Vagina (tissue), 2 donors: ENCODE data around the gene CCDC117. TPM values are rescaled to one million over a fixed set of nuclear protein-coding genes. Genes with fewer than 3 reads are reported as not detected.
A peak's percentile ranks its signal among the peaks of the same experiment; 100 is the strongest.

Experiments
- DNase-seq, 2 donors: peaks; one replicate each; pipeline ENCODE4 v3.0.0-alpha.2; 2017; ENCODE audit errors: extremely low spot score in 2 of 2
- H3K27ac ChIP-seq: fragments of 200-600 bp; sonication (generic); one replicate; pipeline ENCODE4 v1.5.1; 2019
- H3K27me3 ChIP-seq: fragments of 200-600 bp; sonication (generic); one replicate; pipeline ENCODE4 v1.5.1; 2019
- H3K36me3 ChIP-seq, 2 donors: fragments of 200-600 bp; sonication (generic); one replicate each; pipeline ENCODE4 v1.5.1; 2017 to 2019
- H3K4me1 ChIP-seq: fragments of 200-600 bp; sonication (generic); one replicate; pipeline ENCODE4 v1.5.1; 2019
- H3K4me3 ChIP-seq, 2 donors: fragments of 200-600 bp; sonication (generic); 1 replicate in 1 of 2; 2 replicates in 1 of 2; pipeline ENCODE4 v1.5.1; 2016 to 2019
- H3K9me3 ChIP-seq: fragments of 200-600 bp; sonication (generic); one replicate; pipeline ENCODE4 v1.5.1; 2019
- POLR2A ChIP-seq, 2 donors: fragments of 450-650 bp; IDR thresholded peaks; one replicate each; pipeline ENCODE4 v1.6.1; 2017; ENCODE audit warnings: antibody characterized with exemption in 2 of 2, mild to moderate bottlenecking in 2 of 2, moderate library complexity in 2 of 2
- POLR2AphosphoS5 ChIP-seq, 2 donors: sonication (generic); formaldehyde crosslinking; IDR thresholded peaks; one replicate each; pipeline ENCODE4 v1.9.0; 2017; ENCODE audit warnings: antibody characterized with exemption in 2 of 2, mild to moderate bottlenecking in 2 of 2, low read depth in 1 of 2; ENCODE audit not compliant: insufficient read depth in 1 of 2
- intact Hi-C: fragments of 100-400 bp; cut with DNase I; formaldehyde crosslinking; loops from one replicate; pipeline ENCODE4 v1.15.1; 2023
- total RNA-seq: library from RNA; depleted of rRNA; stranded (reverse); fragments of >200 nt; gene quantifications from one replicate; pipeline ENCODE4 v1.2.3, GENCODE V29; 2016
- TF ChIP-seq, protein P1 (sequence below), 3 experiments: fragments of 450-650 bp in 2 of 3; fragments of 200-600 bp in 1 of 3; sonication (generic) in 1 of 3; IDR thresholded peaks; one replicate each; pipeline ENCODE4 v1.5.1; 2017 to 2019; ENCODE audit warnings: antibody characterized with exemption in 3 of 3, mild to moderate bottlenecking in 2 of 3, moderate library complexity in 2 of 3

Gene CCDC117
- total RNA-seq, 1 donor from 2014 or later: 14.2 TPM

DNA sequence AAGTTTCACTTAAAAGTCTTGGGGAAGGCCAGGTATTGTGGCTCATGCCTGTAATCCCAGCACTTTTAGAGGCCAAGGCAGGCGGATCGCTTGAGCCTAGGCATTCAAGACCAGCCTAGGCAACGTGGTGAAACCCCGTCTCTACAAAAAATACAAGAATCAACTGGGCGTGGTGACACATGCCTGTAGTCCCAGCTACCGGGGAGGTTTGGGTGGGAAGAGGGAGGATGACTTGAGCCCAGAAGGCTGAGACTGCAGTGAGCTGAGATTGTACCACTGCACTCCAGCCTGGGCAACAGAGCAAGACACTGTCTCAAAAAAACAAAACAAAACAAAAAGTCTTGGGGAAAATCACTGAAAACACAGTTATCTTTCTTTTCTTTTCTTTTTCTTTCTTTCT is 43.2 kb downstream of the CCDC117 start:
- peaks cover 47% of the 10 kb centered on the region for H3K4me1 ChIP-seq
- TF ChIP-seq, protein P1, sequence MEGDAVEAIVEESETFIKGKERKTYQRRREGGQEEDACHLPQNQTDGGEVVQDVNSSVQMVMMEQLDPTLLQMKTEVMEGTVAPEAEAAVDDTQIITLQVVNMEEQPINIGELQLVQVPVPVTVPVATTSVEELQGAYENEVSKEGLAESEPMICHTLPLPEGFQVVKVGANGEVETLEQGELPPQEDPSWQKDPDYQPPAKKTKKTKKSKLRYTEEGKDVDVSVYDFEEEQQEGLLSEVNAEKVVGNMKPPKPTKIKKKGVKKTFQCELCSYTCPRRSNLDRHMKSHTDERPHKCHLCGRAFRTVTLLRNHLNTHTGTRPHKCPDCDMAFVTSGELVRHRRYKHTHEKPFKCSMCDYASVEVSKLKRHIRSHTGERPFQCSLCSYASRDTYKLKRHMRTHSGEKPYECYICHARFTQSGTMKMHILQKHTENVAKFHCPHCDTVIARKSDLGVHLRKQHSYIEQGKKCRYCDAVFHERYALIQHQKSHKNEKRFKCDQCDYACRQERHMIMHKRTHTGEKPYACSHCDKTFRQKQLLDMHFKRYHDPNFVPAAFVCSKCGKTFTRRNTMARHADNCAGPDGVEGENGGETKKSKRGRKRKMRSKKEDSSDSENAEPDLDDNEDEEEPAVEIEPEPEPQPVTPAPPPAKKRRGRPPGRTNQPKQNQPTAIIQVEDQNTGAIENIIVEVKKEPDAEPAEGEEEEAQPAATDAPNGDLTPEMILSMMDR (IDR thresholded peaks at IDR 0.05): no peak
- TF ChIP-seq POLR2AphosphoS5 (IDR thresholded peaks at IDR 0.05; ENCODE audit: insufficient read depth in 1 of 2, low read depth in 1 of 2) (no peak), POLR2A (IDR thresholded peaks at IDR 0.05) (no peak)

GRCh38 chr22:28817064-28817463 is 44.6 kb downstream of the CCDC117 start:
- Histone ChIP-seq H3K4me3 (no peak overlapping the region), H3K27me3 (no peaks in the 10 kb centered on the region), H3K4me1 (peaks cover 38% of the 10 kb centered on the region), H3K36me3 (no peaks in the 10 kb centered on the region), H3K9me3 (no peaks in the 10 kb centered on the region), H3K27ac (no peak overlapping the region)
- intact Hi-C loops: no loop called here
- no peak for DNase-seq
- TF ChIP-seq, protein P1 (IDR thresholded peaks at IDR 0.05): no peak
- no peak for TF ChIP-seq POLR2AphosphoS5 (IDR thresholded peaks at IDR 0.05; ENCODE audit: insufficient read depth in 1 of 2, low read depth in 1 of 2)
- TF ChIP-seq POLR2A (IDR thresholded peaks at IDR 0.05): no peak

More for the DNA sequence above, 43.2 kb downstream of the CCDC117 start:
- intact Hi-C loops: no loop called here
- Histone ChIP-seq H3K27ac (peak overlapping the region; percentile 40), H3K4me3 (no peak overlapping the region), H3K36me3 (no peaks in the 10 kb centered on the region), H3K9me3 (no peaks in the 10 kb centered on the region), H3K27me3 (no peaks in the 10 kb centered on the region)
- DNase-seq: no peak

- no peak overlapping the region for H3K4me3 ChIP-seq
- intact Hi-C loops: no loop called here
- peaks cover 27% of the 10 kb centered on the region for H3K4me1 ChIP-seq
Observed at GRCh38 chr22:28817919-28818859, 45.7 kb downstream of the CCDC117 start.

DNA sequence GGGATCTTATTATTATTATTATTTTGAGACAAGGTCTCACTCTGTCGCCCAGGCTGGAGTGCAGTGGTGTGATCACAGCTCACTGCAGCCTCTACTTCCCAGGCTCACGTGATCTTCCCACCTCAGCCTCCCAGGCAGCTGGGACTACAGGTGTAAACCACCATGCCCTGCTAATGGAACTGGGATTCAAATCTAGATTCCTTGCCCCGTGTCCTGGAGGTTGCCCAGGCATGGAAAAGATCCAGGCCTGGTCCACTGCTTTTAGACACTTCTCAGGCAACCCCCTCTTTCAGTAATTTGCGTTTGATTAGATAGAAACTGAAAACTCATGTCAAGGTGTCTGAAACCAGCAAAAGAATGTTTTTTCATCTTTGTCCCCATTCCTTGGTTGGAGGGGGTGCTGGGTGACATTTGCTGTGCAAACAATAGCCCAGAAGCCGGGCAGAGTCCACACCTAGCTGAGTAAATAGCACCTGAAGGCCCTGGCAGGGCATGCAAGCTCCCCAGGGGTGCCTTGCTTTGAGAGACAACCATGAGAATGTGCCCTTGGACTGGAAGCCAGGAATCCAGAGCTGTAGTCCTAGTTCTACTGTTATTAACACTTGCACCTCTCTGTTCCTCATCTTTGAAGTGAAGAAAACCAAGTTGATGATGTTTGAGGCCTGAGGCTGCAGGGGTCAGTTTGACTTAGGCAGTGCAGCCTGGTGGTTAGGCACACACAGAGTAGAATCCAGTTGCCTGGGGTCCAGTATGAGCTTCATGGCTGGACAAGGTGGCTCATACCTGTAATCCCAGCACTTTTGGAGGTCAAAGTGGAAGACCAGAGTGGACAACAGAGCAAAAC is 47.0 kb downstream of the CCDC117 start:
- intact Hi-C loops: no loop called here
- no peaks in the 10 kb centered on the region for H3K9me3 ChIP-seq
- no peaks in the 10 kb centered on the region for H3K36me3 ChIP-seq
- H3K4me3 ChIP-seq: no peak overlapping the region
- H3K4me1 ChIP-seq: peaks cover 15% of the 10 kb centered on the region
- H3K27ac ChIP-seq: no peak overlapping the region
- no peak for DNase-seq
- TF ChIP-seq, protein P1 (IDR thresholded peaks at IDR 0.05): no peak
- TF ChIP-seq POLR2AphosphoS5 (IDR thresholded peaks at IDR 0.05; ENCODE audit: insufficient read depth in 1 of 2, low read depth in 1 of 2) (no peak), POLR2A (IDR thresholded peaks at IDR 0.05) (no peak)
- H3K27me3 ChIP-seq: no peaks in the 10 kb centered on the region

More at GRCh38 chr22:28817919-28818859, 45.7 kb downstream of the CCDC117 start:
- Histone ChIP-seq H3K27ac (peak overlapping the region; percentile 49), H3K9me3 (no peaks in the 10 kb centered on the region), H3K36me3 (no peaks in the 10 kb centered on the region), H3K27me3 (no peaks in the 10 kb centered on the region)
- no peak for DNase-seq
- TF ChIP-seq POLR2AphosphoS5 (IDR thresholded peaks at IDR 0.05; ENCODE audit: insufficient read depth in 1 of 2, low read depth in 1 of 2) (peak in 1 of 2 donors; percentile 43), POLR2A (IDR thresholded peaks at IDR 0.05) (no peak)

DNA sequence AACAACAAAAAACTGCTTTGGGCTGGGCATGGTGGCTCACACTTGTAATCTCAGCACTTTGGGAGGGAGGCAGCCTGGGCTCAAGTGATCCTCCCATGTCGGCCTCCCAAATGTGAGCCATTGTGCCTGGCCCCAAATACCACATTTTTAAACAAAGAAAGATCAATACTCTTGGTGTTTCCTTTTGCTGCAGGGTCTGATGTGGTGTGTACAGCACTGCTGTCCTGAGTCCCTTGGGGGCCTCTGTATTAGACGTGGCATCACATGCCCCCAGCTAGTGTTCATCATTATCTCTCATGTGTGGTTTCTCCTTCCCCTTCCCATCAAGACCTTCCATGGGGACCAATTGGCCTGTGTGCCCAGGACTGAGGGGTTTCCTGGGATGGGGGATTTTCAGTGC is 48.4 kb downstream of the CCDC117 start:
- TF ChIP-seq, protein P1 (IDR thresholded peaks at IDR 0.05): no peak
- intact Hi-C loops: no loop called here

More for the DNA sequence above, 48.4 kb downstream of the CCDC117 start:
- no peaks in the 10 kb centered on the region for H3K27me3 ChIP-seq
- H3K27ac ChIP-seq: no peak overlapping the region
- H3K36me3 ChIP-seq: no peaks in the 10 kb centered on the region
- no peak for DNase-seq
- H3K9me3 ChIP-seq: no peaks in the 10 kb centered on the region
- no peak overlapping the region for H3K4me3 ChIP-seq
- peaks cover 15% of the 10 kb centered on the region for H3K4me1 ChIP-seq
